SK-N-SH treated with all-trans-retinoic acid at 6 μM for 48 hours (cell line): Measurements from ENCODE around the gene MYH13.

Experiments used
- ATAC-seq: fragments of 200-7000 bp; cut with Tn5 transposase; 3 replicates; pipeline ENCODE4 v1.9.1; 2020; ENCODE audit warnings: mild to moderate bottlenecking, moderate library complexity
- ARNTL ChIP-seq: fragments of 450-650 bp; formaldehyde crosslinking; IDR thresholded peaks from 2 replicates; pipeline ENCODE4 v1.5.0; 2020; ENCODE audit warnings: low read depth, mild to moderate bottlenecking, moderate library complexity, borderline replicate concordance
- BACH2 ChIP-seq: fragments of 250-450 bp; sonication (Bioruptor Pico); IDR thresholded peaks from 2 replicates; pipeline ENCODE4 v1.9.0; 2021; ENCODE audit warnings: mild to moderate bottlenecking, borderline replicate concordance
- CREB5 ChIP-seq: fragments of 250-450 bp; sonication (Bioruptor Pico); IDR thresholded peaks from 2 replicates; pipeline ENCODE4 v1.5.1; 2020; ENCODE audit warnings: low read depth, mild to moderate bottlenecking, moderate library complexity
- CSDC2 ChIP-seq: fragments of 250-450 bp; sonication (Bioruptor Pico); IDR thresholded peaks from 2 replicates; pipeline ENCODE4 v1.5.0; 2020; ENCODE audit warnings: mild to moderate bottlenecking, moderate library complexity
- CSRNP3 ChIP-seq: fragments of 250-450 bp; sonication (Bioruptor Pico); IDR thresholded peaks from 2 replicates; pipeline ENCODE4 v1.5.1; 2021; ENCODE audit warnings: mild to moderate bottlenecking, moderate library complexity
- ESRRG ChIP-seq: fragments of 250-450 bp; sonication (Bioruptor Pico); IDR thresholded peaks from 2 replicates; pipeline ENCODE4 v1.6.1; 2021; ENCODE audit warnings: mild to moderate bottlenecking
- GLIS3 ChIP-seq: fragments of 250-450 bp; sonication (Bioruptor Pico); IDR thresholded peaks from 2 replicates; pipeline ENCODE4 v1.5.0; 2020; ENCODE audit warnings: mild to moderate bottlenecking, moderate library complexity
- ISL1 ChIP-seq: fragments of 250-450 bp; sonication (Bioruptor Pico); IDR thresholded peaks from 2 replicates; pipeline ENCODE4 v2.1.2; 2022; ENCODE audit warnings: mild to moderate bottlenecking, moderate library complexity
- PPARA ChIP-seq: fragments of 250-450 bp; sonication (Bioruptor Pico); IDR thresholded peaks from 2 replicates; pipeline ENCODE4 v1.5.0; 2020; ENCODE audit warnings: mild to moderate bottlenecking, borderline replicate concordance
- RARB ChIP-seq: fragments of 250-450 bp; sonication (Bioruptor Pico); IDR thresholded peaks from 2 replicates; pipeline ENCODE4 v1.8.0; 2021; ENCODE audit warnings: mild to moderate bottlenecking, moderate library complexity
- SNAI2 ChIP-seq: fragments of 250-450 bp; sonication (Bioruptor Pico); IDR thresholded peaks from 2 replicates; pipeline ENCODE4 v1.5.0; 2020; ENCODE audit warnings: mild to moderate bottlenecking, moderate library complexity
- TCF4 ChIP-seq: fragments of 250-450 bp; sonication (Bioruptor Pico); IDR thresholded peaks from 2 replicates; pipeline ENCODE4 v1.8.0; 2021; ENCODE audit warnings: mild to moderate bottlenecking, moderate library complexity, borderline replicate concordance
- TOX ChIP-seq: fragments of 250-450 bp; sonication (Bioruptor Pico); IDR thresholded peaks from 2 replicates; pipeline ENCODE4 v1.8.0; 2021; ENCODE audit warnings: mild to moderate bottlenecking, moderate library complexity, borderline replicate concordance
- TSHZ2 ChIP-seq: fragments of 250-450 bp; sonication (Bioruptor Pico); IDR thresholded peaks from 2 replicates; pipeline ENCODE4 v1.5.0; 2020; ENCODE audit warnings: mild to moderate bottlenecking, moderate library complexity
- ZFP30 ChIP-seq: fragments of 450-650 bp; formaldehyde crosslinking; IDR thresholded peaks from 2 replicates; pipeline ENCODE4 v1.5.0; 2022; ENCODE audit warnings: mild to moderate bottlenecking, moderate library complexity
- ZNF70 ChIP-seq: fragments of 450-650 bp; formaldehyde crosslinking; IDR thresholded peaks from 2 replicates; pipeline ENCODE4 v1.5.0; 2020; ENCODE audit warnings: mild to moderate bottlenecking, moderate library complexity
- ZNF8 ChIP-seq: fragments of 450-650 bp; formaldehyde crosslinking; IDR thresholded peaks from 2 replicates; pipeline ENCODE4 v1.5.0; 2020; ENCODE audit warnings: mild to moderate bottlenecking, moderate library complexity
- TF ChIP-seq, protein P1 (sequence below): fragments of 250-450 bp; sonication (Bioruptor Pico); IDR thresholded peaks from 2 replicates; pipeline ENCODE4 v1.8.0; 2020; ENCODE audit warnings: mild to moderate bottlenecking, moderate library complexity, borderline replicate concordance
- TF ChIP-seq, protein P2 (sequence below): fragments of 250-450 bp; sonication (Bioruptor Pico); IDR thresholded peaks from 2 replicates; pipeline ENCODE4 v1.8.0; 2021; ENCODE audit warnings: low read depth, mild to moderate bottlenecking, moderate library complexity, borderline replicate concordance

MYH13 gene

DNA sequence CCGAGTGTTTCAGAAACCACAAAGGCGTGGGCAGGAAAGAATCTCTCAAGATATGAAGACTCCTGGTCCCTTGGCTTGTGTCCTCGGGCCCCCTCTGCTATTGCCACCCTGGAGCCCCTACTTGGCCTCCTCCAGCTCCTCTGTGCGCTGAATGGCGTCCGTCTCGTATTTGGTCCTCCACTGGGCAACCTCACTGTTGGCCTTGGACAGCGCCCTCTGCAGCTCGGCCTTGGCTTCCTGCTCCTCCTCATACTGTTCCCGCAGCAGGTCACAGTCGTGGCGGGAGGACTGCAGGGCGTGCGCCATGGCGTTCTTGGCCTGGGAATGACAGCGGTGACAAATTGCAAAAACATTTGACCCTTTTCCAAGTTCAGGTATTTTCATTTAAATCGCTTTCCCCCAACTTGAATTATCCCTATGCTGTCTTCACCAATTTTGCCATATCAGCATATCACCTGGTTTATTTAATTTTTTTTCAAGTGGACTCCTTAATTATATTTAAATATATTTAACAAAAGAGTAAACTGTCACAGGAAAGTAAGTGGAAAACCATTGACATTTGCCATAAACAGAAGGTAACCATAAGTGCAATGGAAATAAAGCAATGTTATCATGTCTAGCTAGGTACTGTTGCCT is 59.7 kb downstream of the MYH13 start (continued):
- TF ChIP-seq, protein P1, sequence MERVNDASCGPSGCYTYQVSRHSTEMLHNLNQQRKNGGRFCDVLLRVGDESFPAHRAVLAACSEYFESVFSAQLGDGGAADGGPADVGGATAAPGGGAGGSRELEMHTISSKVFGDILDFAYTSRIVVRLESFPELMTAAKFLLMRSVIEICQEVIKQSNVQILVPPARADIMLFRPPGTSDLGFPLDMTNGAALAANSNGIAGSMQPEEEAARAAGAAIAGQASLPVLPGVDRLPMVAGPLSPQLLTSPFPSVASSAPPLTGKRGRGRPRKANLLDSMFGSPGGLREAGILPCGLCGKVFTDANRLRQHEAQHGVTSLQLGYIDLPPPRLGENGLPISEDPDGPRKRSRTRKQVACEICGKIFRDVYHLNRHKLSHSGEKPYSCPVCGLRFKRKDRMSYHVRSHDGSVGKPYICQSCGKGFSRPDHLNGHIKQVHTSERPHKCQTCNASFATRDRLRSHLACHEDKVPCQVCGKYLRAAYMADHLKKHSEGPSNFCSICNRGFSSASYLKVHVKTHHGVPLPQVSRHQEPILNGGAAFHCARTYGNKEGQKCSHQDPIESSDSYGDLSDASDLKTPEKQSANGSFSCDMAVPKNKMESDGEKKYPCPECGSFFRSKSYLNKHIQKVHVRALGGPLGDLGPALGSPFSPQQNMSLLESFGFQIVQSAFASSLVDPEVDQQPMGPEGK: no peak
- TF ChIP-seq CSRNP3 (no peak), BACH2 (CRISPR knock-in tag) (no peak)
- TF ChIP-seq, protein P2, sequence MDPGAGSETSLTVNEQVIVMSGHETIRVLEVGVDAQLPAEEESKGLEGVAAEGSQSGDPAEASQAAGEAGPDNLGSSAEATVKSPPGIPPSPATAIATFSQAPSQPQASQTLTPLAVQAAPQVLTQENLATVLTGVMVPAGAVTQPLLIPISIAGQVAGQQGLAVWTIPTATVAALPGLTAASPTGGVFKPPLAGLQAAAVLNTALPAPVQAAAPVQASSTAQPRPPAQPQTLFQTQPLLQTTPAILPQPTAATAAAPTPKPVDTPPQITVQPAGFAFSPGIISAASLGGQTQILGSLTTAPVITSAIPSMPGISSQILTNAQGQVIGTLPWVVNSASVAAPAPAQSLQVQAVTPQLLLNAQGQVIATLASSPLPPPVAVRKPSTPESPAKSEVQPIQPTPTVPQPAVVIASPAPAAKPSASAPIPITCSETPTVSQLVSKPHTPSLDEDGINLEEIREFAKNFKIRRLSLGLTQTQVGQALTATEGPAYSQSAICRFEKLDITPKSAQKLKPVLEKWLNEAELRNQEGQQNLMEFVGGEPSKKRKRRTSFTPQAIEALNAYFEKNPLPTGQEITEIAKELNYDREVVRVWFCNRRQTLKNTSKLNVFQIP: no peak

GRCh38 chr17:10311131-10311530 is 61.7 kb downstream of the MYH13 start:
- no peak for TF ChIP-seq TSHZ2 (CRISPR knock-in tag)
- no peak for TF ChIP-seq ISL1 (CRISPR knock-in tag)
- no peak for TF ChIP-seq SNAI2 (CRISPR knock-in tag)
- no peak for TF ChIP-seq ZNF8 (CRISPR knock-in tag)
- TF ChIP-seq, protein P1: no peak
- TF ChIP-seq PPARA: no peak
- no peak for TF ChIP-seq ZNF70
- no peak for TF ChIP-seq CSRNP3
- TF ChIP-seq TOX (CRISPR knock-in tag): no peak
- no peak for TF ChIP-seq ZFP30
- TF ChIP-seq TCF4: no peak
- no peak for TF ChIP-seq ESRRG
- TF ChIP-seq CSDC2 (CRISPR knock-in tag): no peak
- TF ChIP-seq RARB (CRISPR knock-in tag): no peak
- TF ChIP-seq ARNTL (CRISPR knock-in tag): no peak
- no peak for TF ChIP-seq CREB5 (CRISPR knock-in tag)
- no peak for TF ChIP-seq GLIS3 (CRISPR knock-in tag)
- no peak for ATAC-seq
